Peyer's patch (tissue), 4 donors: ENCODE measurements around the gene RASSF4.

Experiments used
- POLR2A ChIP-seq, 2 donors: fragments of 450-650 bp; IDR thresholded peaks; one replicate each; pipeline ENCODE4 v1.5.1; 2017; ENCODE audit warnings: antibody characterized with exemption in 2 of 2, mild to moderate bottlenecking in 2 of 2, moderate library complexity in 2 of 2
- TF ChIP-seq, protein P1 (sequence below), 6 experiments: fragments of 450-650 bp in 4 of 6; fragments of 200-600 bp in 2 of 6; sonication (generic) in 1 of 6; IDR thresholded peaks; one replicate each; pipeline ENCODE4 v1.5.1; 2017 to 2019; ENCODE audit warnings: antibody characterized with exemption in 6 of 6, mild to moderate bottlenecking in 3 of 6, moderate library complexity in 1 of 6

DNA sequence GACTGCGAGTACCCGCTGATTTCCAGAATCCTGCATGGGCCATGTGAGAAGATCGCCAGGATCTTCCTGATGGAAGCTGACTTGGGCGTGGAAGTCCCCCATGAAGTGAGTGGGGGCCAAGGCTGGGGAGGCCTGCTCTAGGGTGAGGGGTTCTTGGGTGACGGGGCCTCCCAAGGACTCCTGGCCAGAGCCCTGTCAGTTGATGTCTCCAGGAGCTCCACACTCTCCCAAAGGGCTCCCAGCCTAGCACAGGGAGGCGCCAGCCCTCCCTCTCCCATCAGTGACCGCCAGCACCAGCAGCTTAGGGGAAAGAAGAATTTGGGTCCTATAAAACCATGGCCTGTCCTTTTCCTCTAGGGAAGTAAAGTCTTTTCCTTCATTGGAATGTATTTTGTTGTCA, 31.4 kb downstream of the RASSF4 start:
- TF ChIP-seq, protein P1, sequence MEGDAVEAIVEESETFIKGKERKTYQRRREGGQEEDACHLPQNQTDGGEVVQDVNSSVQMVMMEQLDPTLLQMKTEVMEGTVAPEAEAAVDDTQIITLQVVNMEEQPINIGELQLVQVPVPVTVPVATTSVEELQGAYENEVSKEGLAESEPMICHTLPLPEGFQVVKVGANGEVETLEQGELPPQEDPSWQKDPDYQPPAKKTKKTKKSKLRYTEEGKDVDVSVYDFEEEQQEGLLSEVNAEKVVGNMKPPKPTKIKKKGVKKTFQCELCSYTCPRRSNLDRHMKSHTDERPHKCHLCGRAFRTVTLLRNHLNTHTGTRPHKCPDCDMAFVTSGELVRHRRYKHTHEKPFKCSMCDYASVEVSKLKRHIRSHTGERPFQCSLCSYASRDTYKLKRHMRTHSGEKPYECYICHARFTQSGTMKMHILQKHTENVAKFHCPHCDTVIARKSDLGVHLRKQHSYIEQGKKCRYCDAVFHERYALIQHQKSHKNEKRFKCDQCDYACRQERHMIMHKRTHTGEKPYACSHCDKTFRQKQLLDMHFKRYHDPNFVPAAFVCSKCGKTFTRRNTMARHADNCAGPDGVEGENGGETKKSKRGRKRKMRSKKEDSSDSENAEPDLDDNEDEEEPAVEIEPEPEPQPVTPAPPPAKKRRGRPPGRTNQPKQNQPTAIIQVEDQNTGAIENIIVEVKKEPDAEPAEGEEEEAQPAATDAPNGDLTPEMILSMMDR (IDR thresholded peaks at IDR 0.05), result no peak
- no peak for TF ChIP-seq POLR2A (IDR thresholded peaks at IDR 0.05)
